ENCODE measurements around the gene SERP2.

SERP2 gene

GRCh38 chr13:44413095-44413494, 39.5 kb downstream of the SERP2 start:
- DNase-seq = no peak

GRCh38 chr13:44414716-44415115, 41.1 kb downstream of the SERP2 start:
- no peak for DNase-seq

GRCh38 chr13:44415815-44416214, 42.2 kb downstream of the SERP2 start:
- no peak for DNase-seq

- DNase-seq = no peak
Observed at GRCh38 chr13:44416301-44416700, 42.7 kb downstream of the SERP2 start.

- no peak for DNase-seq
Observed at GRCh38 chr13:44416744-44417143, 43.1 kb downstream of the SERP2 start.

- DNase-seq = no peak
Observed at GRCh38 chr13:44417446-44417845, 43.8 kb downstream of the SERP2 start.

- no peak for DNase-seq
Observed at GRCh38 chr13:44417876-44418275, 44.3 kb downstream of the SERP2 start.

GRCh38 chr13:44420376-44421220, 47.0 kb downstream of the SERP2 start:
- no peak for DNase-seq

GRCh38 chr13:44421853-44422525, 48.4 kb downstream of the SERP2 start:
- DNase-seq = no peak

- DNase-seq = no peak
Observed at GRCh38 chr13:44422755-44423643, 49.4 kb downstream of the SERP2 start.

- no peak for DNase-seq
Observed at GRCh38 chr13:44423824-44424223, 50.2 kb downstream of the SERP2 start.

- DNase-seq = no peak
Observed at GRCh38 chr13:44425041-44425814, 51.6 kb downstream of the SERP2 start.

- no peak for DNase-seq
Observed at GRCh38 chr13:44425815-44426078, 52.1 kb downstream of the SERP2 start.

- no peak for DNase-seq
Observed at GRCh38 chr13:44426461-44426860, 52.8 kb downstream of the SERP2 start.

GRCh38 chr13:44429311-44429710, 55.7 kb downstream of the SERP2 start:
- DNase-seq = no peak

- DNase-seq = no peak
Observed at GRCh38 chr13:44431150-44431549, 57.5 kb downstream of the SERP2 start.

GRCh38 chr13:44432650-44433049, 59.0 kb downstream of the SERP2 start:
- DNase-seq = no peak

GRCh38 chr13:44433863-44434765, 60.5 kb downstream of the SERP2 start:
- no peak for DNase-seq

- no peak for DNase-seq
Observed at GRCh38 chr13:44434766-44435141, 61.1 kb downstream of the SERP2 start.

GRCh38 chr13:44435142-44435918, 61.7 kb downstream of the SERP2 start:
- peak; percentile 97 for DNase-seq

- DNase-seq = no peak
Observed at GRCh38 chr13:44435919-44436510, 62.4 kb downstream of the SERP2 start.
